HCT116 (cell line): ENCODE data around the gene ERC2. TPM values are rescaled to one million over a fixed set of nuclear protein-coding genes. Genes with fewer than 3 reads are reported as not detected.

ENCODE experiments used
- ATAC-seq: fragments of 200-7000 bp; cut with Tn5 transposase; 2 replicates; pipeline ENCODE4 v1.9.1; 2020; ENCODE audit warnings: mild to moderate bottlenecking, moderate library complexity
- BruUV-seq: library from RNA; stranded (reverse); fragments of 400-500 nt; replicated peaks from 2 replicates; lab custom pipeline; 2021; lab: Mats Ljungman, UMichigan
- CTCF ChIA-PET: fragments of 300-600 bp; sonication (Branson Sonifier 250); formaldehyde crosslinking; loops from one replicate; lab custom pipeline; 2021; ENCODE audit warnings: antibody characterized with exemption; lab: Charles Lee
- POLR2A ChIA-PET: fragments of 300-600, 350-600 bp; sonication (Branson Sonifier 250); formaldehyde crosslinking; loops from one replicate; lab custom pipeline; 2021; ENCODE audit warnings: antibody characterized with exemption; lab: Charles Lee
- RAD21 ChIA-PET, 2 experiments: fragments of 300-600 bp; sonication (Branson Sonifier 250); formaldehyde crosslinking; loops; one replicate each; lab custom pipeline; 2023; ENCODE audit warnings: low total read pairs in 2 of 2; ENCODE audit not compliant: uncharacterized antibody in 2 of 2, unreplicated experiment in 2 of 2, low non-redundant PET in 1 of 2; lab: Charles Lee
- DNase-seq: peaks from one replicate; pipeline ENCODE4 v3.0.0-alpha.2; 2010; ENCODE audit warnings: low read depth, low spot score
- H2AFZ ChIP-seq: fragments of 200-600 bp; shearing (Covaris generic), sonication (generic); 2 replicates; pipeline ENCODE4 v1.6.1; 2017; ENCODE audit warnings: low read depth, mixed run types, mixed read lengths, antibody characterized with exemption, low read length; ENCODE audit not compliant: poor library complexity, severe bottlenecking
- H3K27ac ChIP-seq: 2 replicates; pipeline ENCODE4 v1.5.1; 2012; ENCODE audit warnings: low read depth, low read length
- H3K27me3 ChIP-seq: fragments of 200-600 bp; sonication (generic); 2 replicates; pipeline ENCODE4 v1.6.1; 2016; ENCODE audit warnings: mixed run types, low read length, mixed read lengths; ENCODE audit not compliant: insufficient read depth
- H3K36me3 ChIP-seq, 2 experiments: fragments of 200-500 bp in 1 of 2; fragments of 200-600 bp in 1 of 2; sonication (Bioruptor generic) in 1 of 2; sonication (generic) in 1 of 2; 2 replicates each; pipeline versions ENCODE4 v1.5.1 to v1.6.1; 2014 to 2016; ENCODE audit warnings: low read length in 2 of 2, inconsistent platforms in 1 of 2, mixed read lengths in 1 of 2, mixed run types in 1 of 2; ENCODE audit not compliant: insufficient read depth in 2 of 2, control insufficient read depth in 1 of 2
- H3K4me1 ChIP-seq, 2 experiments: fragments of 200-600 bp in 1 of 2; sonication (generic) in 1 of 2; 2 replicates each; pipeline versions ENCODE4 v1.5.1 to v1.6.1; 2012 to 2017; ENCODE audit warnings: low read length in 2 of 2, inconsistent platforms in 1 of 2, mild to moderate bottlenecking in 1 of 2, mixed read lengths in 1 of 2, mixed run types in 1 of 2, moderate library complexity in 1 of 2; ENCODE audit not compliant: insufficient read depth in 2 of 2, control insufficient read depth in 1 of 2
- H3K4me2 ChIP-seq: fragments of 200-600 bp; sonication (generic); 2 replicates; pipeline ENCODE4 v1.6.1; 2017; ENCODE audit warnings: mixed run types, low read length, mixed read lengths
- H3K4me3 ChIP-seq, 2 experiments: fragments of 200-600 bp in 1 of 2; sonication (generic) in 1 of 2; replicated peaks in 1 of 2; 2 replicates each; pipeline ENCODE4 v1.5.1; 2011 to 2016; ENCODE audit warnings: low read length in 2 of 2, control low read depth in 1 of 2, low read depth in 1 of 2, mild to moderate bottlenecking in 1 of 2, mixed read lengths in 1 of 2, mixed run types in 1 of 2
- H3K79me2 ChIP-seq: fragments of 200-600 bp; sonication (generic); 2 replicates; pipeline ENCODE4 v1.6.1; 2017; ENCODE audit warnings: mild to moderate bottlenecking, mixed run types, low read length, moderate library complexity, mixed read lengths; ENCODE audit not compliant: insufficient read depth
- H3K9ac ChIP-seq: fragments of 200-600 bp; sonication (generic); 2 replicates; pipeline ENCODE4 v1.6.1; 2016; ENCODE audit warnings: low read length, mixed read lengths
- H3K9me2 ChIP-seq: fragments of 200-600 bp; sonication (generic), shearing (Covaris generic); 2 replicates; pipeline ENCODE4 v1.6.1; 2017; ENCODE audit warnings: mixed run types, mild to moderate bottlenecking, moderate library complexity; ENCODE audit not compliant: insufficient read depth
- H3K9me3 ChIP-seq, 2 experiments: fragments of 200-500 bp in 1 of 2; fragments of 200-600 bp in 1 of 2; sonication (Bioruptor generic) in 1 of 2; sonication (generic) in 1 of 2; 2 replicates each; pipeline ENCODE4 v1.6.1; 2014 to 2017; ENCODE audit warnings: low read length in 2 of 2, mixed read lengths in 2 of 2, inconsistent platforms in 1 of 2, low read depth in 1 of 2, mild to moderate bottlenecking in 1 of 2, mixed run types in 1 of 2, moderate library complexity in 1 of 2; ENCODE audit not compliant: control insufficient read depth in 1 of 2, insufficient read depth in 1 of 2
- H4K20me1 ChIP-seq: fragments of 200-600 bp; sonication (generic), shearing (Covaris generic); 2 replicates; pipeline ENCODE4 v1.6.1; 2017; ENCODE audit warnings: mixed run types, mild to moderate bottlenecking, moderate library complexity; ENCODE audit not compliant: insufficient read depth
- EGR1 ChIP-seq: IDR thresholded peaks from 2 replicates; pipeline ENCODE4 v1.6.1; 2012; ENCODE audit warnings: low read depth
- ELF1 ChIP-seq: IDR thresholded peaks from 2 replicates; pipeline ENCODE4 v1.6.1; 2012; ENCODE audit warnings: low read depth, borderline replicate concordance
- FOSL1 ChIP-seq: IDR thresholded peaks from 2 replicates; pipeline ENCODE4 v1.6.1; 2012; ENCODE audit warnings: low read depth
- JUND ChIP-seq: IDR thresholded peaks from 2 replicates; pipeline ENCODE4 v1.6.1; 2012
- POLR2AphosphoS5 ChIP-seq: IDR thresholded peaks from 2 replicates; pipeline ENCODE4 v1.6.1; 2011; ENCODE audit warnings: mild to moderate bottlenecking, low read depth, low read length, moderate library complexity
- RAD21 ChIP-seq: IDR thresholded peaks from 2 replicates; pipeline ENCODE4 v1.6.1; 2012; ENCODE audit warnings: low read depth, mild to moderate bottlenecking
- SIN3A ChIP-seq: IDR thresholded peaks from 2 replicates; pipeline ENCODE4 v1.6.1; 2012; ENCODE audit warnings: low read depth
- SP1 ChIP-seq: IDR thresholded peaks from 2 replicates; pipeline ENCODE4 v1.6.1; 2012; ENCODE audit warnings: low read depth
- TCF7L2 ChIP-seq: IDR thresholded peaks from 2 replicates; pipeline ENCODE4 v1.7.0; 2011; ENCODE audit warnings: borderline replicate concordance, inconsistent platforms; ENCODE audit not compliant: insufficient read depth, insufficient read length; ENCODE audit errors: extremely low read depth
- YY1 ChIP-seq: IDR thresholded peaks from 2 replicates; pipeline ENCODE4 v1.6.1; 2011; ENCODE audit warnings: low read length, low read depth, moderate library complexity, mild to moderate bottlenecking; ENCODE audit not compliant: insufficient replicate concordance; ENCODE audit errors: extremely low read depth
- intact Hi-C: fragments of 100-400 bp; cut with micrococcal nuclease; formaldehyde crosslinking; loops from 2 replicates; pipeline ENCODE4 v1.10.0; 2022
- total RNA-seq: library from RNA; stranded (reverse); gene quantifications from one replicate; pipeline ENCODE4 v1.2.1, GENCODE V29; 2021; ENCODE audit not compliant: unreplicated experiment
- TF ChIP-seq, protein P1 (sequence below): IDR thresholded peaks from 2 replicates; pipeline ENCODE4 v1.6.1; 2012; ENCODE audit warnings: low read depth
- TF ChIP-seq, protein P2 (sequence below): IDR thresholded peaks from 2 replicates; pipeline ENCODE4 v1.6.1; 2012
- TF ChIP-seq, protein P3 (sequence below): IDR thresholded peaks from 2 replicates; pipeline ENCODE4 v1.6.1; 2012

Gene ERC2
- total RNA-seq, 1 experiment from 2014 or later = not detected

DNA sequence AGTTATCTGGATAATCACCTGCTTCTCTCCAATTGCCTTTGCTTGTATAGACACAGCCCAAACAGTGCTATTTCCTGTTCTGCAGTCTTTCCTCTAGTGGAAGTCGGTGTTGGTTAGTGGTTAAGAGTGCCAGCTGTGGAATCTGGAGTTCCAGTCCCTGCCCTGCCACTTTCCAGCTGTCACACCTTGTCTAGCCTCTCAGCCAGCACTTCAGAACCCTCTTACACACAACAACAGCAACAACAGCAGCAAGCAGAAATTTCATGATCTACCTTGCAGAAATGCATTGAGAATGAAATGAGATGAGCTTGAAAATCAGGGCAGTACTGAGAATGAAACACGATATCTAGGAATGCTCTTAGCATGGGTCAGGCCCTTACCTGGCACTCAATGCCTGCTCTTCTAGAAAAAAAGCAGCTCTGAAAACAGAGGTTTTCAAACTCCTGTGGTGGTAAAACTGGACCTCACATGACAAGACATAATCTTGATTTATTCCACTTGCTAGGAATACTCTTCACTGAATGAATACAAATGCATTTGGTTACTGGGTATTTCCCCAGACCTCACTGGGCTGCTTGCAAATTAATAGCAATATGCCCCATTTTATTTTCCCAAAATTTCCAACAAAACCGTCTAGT, 977.9 kb downstream of the ERC2 start:
- CTCF ChIA-PET = no interaction called here
- Histone ChIP-seq H3K36me3 (no peaks in the 10 kb centered on the region), H3K9me2 (no peaks in the 10 kb centered on the region), H3K4me1 (no peaks in the 10 kb centered on the region), H3K4me2 (no peak overlapping the region), H3K27me3 (no peaks in the 10 kb centered on the region), H3K4me3 (no peak overlapping the region), H3K27ac (no peak overlapping the region), H3K9ac (no peak overlapping the region), H4K20me1 (no peaks in the 10 kb centered on the region), H3K79me2 (no peaks in the 10 kb centered on the region), H2AFZ (no peak overlapping the region), H3K9me3 (no peaks in the 10 kb centered on the region)
- ATAC-seq (no peak), DNase-seq (no peak)
- no TSS peak for BruUV-seq
- POLR2A ChIA-PET = no interaction called here
- intact Hi-C loops = no loop called here
- RAD21 ChIA-PET = no interaction called here
- TF ChIP-seq, protein P1, sequence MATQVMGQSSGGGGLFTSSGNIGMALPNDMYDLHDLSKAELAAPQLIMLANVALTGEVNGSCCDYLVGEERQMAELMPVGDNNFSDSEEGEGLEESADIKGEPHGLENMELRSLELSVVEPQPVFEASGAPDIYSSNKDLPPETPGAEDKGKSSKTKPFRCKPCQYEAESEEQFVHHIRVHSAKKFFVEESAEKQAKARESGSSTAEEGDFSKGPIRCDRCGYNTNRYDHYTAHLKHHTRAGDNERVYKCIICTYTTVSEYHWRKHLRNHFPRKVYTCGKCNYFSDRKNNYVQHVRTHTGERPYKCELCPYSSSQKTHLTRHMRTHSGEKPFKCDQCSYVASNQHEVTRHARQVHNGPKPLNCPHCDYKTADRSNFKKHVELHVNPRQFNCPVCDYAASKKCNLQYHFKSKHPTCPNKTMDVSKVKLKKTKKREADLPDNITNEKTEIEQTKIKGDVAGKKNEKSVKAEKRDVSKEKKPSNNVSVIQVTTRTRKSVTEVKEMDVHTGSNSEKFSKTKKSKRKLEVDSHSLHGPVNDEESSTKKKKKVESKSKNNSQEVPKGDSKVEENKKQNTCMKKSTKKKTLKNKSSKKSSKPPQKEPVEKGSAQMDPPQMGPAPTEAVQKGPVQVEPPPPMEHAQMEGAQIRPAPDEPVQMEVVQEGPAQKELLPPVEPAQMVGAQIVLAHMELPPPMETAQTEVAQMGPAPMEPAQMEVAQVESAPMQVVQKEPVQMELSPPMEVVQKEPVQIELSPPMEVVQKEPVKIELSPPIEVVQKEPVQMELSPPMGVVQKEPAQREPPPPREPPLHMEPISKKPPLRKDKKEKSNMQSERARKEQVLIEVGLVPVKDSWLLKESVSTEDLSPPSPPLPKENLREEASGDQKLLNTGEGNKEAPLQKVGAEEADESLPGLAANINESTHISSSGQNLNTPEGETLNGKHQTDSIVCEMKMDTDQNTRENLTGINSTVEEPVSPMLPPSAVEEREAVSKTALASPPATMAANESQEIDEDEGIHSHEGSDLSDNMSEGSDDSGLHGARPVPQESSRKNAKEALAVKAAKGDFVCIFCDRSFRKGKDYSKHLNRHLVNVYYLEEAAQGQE = no peak
- TF ChIP-seq POLR2AphosphoS5 (no peak), FOSL1 (no peak), ELF1 (no peak), SP1 (no peak), SIN3A (no peak), TCF7L2 (no peak), RAD21 (no peak), EGR1 (no peak), YY1 (no peak), JUND (no peak)
- TF ChIP-seq, protein P2, sequence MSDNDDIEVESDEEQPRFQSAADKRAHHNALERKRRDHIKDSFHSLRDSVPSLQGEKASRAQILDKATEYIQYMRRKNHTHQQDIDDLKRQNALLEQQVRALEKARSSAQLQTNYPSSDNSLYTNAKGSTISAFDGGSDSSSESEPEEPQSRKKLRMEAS = no peak
- TF ChIP-seq, protein P3, sequence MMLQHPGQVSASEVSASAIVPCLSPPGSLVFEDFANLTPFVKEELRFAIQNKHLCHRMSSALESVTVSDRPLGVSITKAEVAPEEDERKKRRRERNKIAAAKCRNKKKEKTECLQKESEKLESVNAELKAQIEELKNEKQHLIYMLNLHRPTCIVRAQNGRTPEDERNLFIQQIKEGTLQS = no peak
